Mucosa of stomach (tissue), 1 donor: ENCODE results near the gene UBE2J2.

Source experiments
- H3K27me3 ChIP-seq: one replicate; pipeline ENCODE4 v1.7.0; 2013; ENCODE audit warnings: mild to moderate bottlenecking, low read length; ENCODE audit not compliant: control insufficient read depth, insufficient read depth
- H3K36me3 ChIP-seq: one replicate; pipeline ENCODE4 v1.7.0; 2013; ENCODE audit warnings: low read length; ENCODE audit not compliant: control insufficient read depth, insufficient read depth
- H3K4me1 ChIP-seq: one replicate; pipeline ENCODE4 v1.7.0; 2013; ENCODE audit warnings: mild to moderate bottlenecking, low read length; ENCODE audit not compliant: control insufficient read depth, insufficient read depth
- H3K4me3 ChIP-seq: one replicate; pipeline ENCODE4 v1.7.0; 2013; ENCODE audit warnings: low read length
- H3K9ac ChIP-seq: one replicate; pipeline ENCODE4 v1.7.0; 2013; ENCODE audit warnings: mild to moderate bottlenecking, low read length, moderate library complexity
- H3K9me3 ChIP-seq: one replicate; pipeline ENCODE4 v1.7.0; 2013; ENCODE audit warnings: mild to moderate bottlenecking, low read length, moderate library complexity; ENCODE audit not compliant: control insufficient read depth
- donor health status: Pancreatic carcinoma.

UBE2J2 gene

DNA sequence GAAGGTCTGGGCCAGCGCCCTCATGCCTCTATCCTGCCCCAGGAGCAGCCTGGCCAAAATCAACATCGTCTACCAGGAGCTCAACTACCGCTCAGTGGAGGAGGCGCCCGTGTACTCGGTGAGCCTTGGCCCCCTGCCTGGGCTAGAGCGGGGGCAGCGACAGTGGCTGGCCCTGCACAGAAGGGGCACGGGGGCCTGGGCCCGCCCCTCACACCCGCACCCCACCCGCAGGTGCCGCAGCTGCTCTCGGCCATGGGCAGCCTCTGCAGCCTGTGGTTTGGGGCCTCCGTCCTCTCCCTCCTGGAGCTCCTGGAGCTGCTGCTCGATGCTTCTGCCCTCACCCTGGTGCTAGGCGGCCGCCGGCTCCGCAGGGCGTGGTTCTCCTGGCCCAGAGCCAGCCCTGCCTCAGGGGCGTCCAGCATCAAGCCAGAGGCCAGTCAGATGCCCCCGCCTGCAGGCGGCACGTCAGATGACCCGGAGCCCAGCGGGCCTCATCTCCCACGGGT is 17.4 kb upstream of the UBE2J2 start:
- no peaks in the 10 kb centered on the region for H3K36me3 ChIP-seq
- H3K27me3 ChIP-seq: peaks cover 12% of the 10 kb centered on the region
- peaks cover 21% of the 10 kb centered on the region for H3K4me1 ChIP-seq
- H3K9ac ChIP-seq: peak overlapping the region; percentile 34
- H3K4me3 ChIP-seq: no peak overlapping the region
- H3K9me3 ChIP-seq: no peaks in the 10 kb centered on the region

DNA sequence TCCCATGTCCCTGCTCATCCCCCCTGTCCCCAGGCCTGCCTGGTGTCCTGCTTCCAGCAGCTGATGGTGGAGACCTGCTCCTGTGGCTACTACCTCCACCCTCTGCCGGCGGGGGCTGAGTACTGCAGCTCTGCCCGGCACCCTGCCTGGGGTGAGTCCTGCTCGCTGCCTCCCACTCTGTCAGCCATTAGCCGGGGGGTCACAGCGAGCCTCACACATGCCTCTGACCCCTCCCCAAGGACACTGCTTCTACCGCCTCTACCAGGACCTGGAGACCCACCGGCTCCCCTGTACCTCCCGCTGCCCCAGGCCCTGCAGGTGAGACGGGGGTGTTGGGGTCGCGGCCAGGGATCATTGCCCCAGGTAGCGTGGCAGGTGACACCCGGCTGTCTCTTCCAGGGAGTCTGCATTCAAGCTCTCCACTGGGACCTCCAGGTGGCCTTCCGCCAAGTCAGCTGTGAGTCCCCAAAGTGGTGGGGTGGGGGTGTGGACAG is 16.6 kb upstream of the UBE2J2 start:
- Histone ChIP-seq H3K27me3 (peaks cover 18% of the 10 kb centered on the region), H3K4me3 (no peak overlapping the region), H3K9me3 (no peaks in the 10 kb centered on the region), H3K9ac (no peak overlapping the region), H3K4me1 (peaks cover 29% of the 10 kb centered on the region), H3K36me3 (no peaks in the 10 kb centered on the region)

DNA sequence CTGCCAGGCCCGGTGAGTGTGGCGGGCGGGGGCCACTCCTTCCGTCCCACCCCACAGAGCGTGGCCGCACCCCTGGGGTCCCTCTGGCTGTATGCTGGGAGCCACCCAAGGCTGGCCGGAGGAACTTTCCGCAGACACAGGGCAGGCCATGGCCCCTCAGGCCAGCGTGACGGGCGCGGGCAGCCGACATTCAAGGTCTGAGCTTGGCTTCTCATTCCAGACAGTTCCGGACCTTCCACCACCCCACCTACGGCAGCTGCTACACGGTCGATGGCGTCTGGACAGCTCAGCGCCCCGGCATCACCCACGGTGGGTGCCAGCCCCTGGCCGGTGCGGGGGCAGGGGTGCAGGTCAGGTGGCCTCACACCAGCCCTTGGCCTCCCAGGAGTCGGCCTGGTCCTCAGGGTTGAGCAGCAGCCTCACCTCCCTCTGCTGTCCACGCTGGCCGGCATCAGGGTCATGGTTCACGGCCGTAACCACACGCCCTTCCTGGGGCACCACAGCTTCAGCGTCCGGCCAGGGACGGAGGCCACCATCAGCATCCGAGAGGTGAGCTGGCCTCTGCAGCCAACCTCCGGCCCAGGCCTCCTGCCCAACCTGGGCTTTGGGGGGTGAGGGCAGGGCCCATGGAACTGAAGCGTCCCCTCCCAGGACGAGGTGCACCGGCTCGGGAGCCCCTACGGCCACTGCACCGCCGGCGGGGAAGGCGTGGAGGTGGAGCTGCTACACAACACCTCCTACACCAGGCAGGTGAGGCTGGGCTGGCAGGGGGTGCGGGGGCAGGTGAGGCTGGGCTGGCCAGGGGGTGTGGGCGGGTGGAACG is 13.8 kb upstream of the UBE2J2 start:
- Histone ChIP-seq H3K27me3 (peaks cover 18% of the 10 kb centered on the region), H3K4me1 (peaks cover 41% of the 10 kb centered on the region), H3K9ac (no peak overlapping the region), H3K9me3 (no peaks in the 10 kb centered on the region), H3K4me3 (no peak overlapping the region), H3K36me3 (no peaks in the 10 kb centered on the region)

DNA sequence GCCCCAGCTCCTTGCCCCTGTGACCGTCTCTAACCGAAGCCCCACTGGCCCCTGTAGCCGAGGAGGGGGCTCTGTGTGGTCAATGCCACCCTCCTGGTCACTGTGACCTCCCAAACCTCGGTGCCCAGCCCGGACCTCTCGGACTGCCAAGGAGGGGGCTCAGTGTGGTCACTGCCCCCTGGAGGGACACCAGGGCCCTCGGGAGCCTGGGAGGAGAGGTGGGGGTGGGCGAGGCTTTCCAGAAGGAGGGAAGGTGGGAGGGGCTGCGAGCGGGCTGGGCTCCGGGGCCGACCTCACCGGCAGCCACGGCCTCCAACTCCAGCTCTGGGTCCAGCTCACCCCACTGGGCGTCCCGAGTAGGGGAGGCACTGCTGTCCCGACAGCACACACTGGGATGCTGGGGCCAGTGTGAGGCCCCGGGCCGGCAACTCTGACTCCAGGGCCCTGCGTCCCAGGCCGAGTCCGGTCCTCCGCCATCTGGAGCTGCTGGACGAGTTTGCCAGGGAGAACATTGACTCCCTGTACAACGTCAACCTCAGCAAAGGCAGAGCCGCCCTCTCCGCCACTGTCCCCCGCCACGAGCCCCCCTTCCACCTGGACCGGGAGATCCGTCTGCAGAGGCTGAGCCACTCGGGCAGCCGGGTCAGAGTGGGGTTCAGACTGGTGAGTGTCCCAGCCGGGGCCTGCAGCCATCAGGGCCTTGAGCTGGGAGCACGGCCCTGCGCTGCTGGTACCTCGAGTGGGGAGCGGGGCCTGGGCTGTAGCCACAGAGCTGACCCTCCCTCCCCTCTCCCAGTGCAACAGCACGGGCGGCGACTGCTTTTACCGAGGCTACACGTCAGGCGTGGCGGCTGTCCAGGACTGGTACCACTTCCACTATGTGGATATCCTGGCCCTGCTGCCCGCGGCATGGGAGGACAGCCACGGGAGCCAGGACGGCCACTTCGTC is 12.9 kb upstream of the UBE2J2 start:
- no peaks in the 10 kb centered on the region for H3K36me3 ChIP-seq
- no peaks in the 10 kb centered on the region for H3K9me3 ChIP-seq
- peaks cover 44% of the 10 kb centered on the region for H3K4me1 ChIP-seq
- H3K4me3 ChIP-seq: no peak overlapping the region
- peaks cover 17% of the 10 kb centered on the region for H3K27me3 ChIP-seq
- no peak overlapping the region for H3K9ac ChIP-seq

DNA sequence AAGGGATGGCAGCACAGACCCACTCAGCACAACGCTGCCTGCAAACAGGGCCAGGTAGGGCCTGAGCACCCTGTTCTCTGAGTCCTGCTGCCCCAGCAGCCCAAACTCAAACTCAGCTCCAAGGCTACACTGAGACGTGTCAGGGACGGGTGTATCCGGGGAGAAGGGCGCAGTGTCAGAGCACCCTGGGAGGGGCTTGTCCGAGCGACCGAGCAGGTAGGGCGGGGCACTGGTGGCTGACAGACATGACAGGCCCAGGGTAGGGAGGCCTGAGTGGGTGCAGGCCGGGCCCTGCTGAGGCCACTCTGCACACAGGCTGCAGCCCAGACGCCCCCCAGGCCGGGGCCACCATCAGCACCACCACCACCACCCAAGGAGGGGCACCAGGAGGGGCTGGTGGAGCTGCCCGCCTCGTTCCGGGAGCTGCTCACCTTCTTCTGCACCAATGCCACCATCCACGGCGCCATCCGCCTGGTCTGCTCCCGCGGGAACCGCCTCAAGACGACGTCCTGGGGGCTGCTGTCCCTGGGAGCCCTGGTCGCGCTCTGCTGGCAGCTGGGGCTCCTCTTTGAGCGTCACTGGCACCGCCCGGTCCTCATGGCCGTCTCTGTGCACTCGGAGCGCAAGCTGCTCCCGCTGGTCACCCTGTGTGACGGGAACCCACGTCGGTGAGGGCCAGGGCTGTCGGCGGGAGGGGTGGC is 12.1 kb upstream of the UBE2J2 start:
- Histone ChIP-seq H3K9me3 (no peaks in the 10 kb centered on the region), H3K4me3 (no peak overlapping the region), H3K9ac (no peak overlapping the region), H3K27me3 (peaks cover 13% of the 10 kb centered on the region), H3K4me1 (peaks cover 41% of the 10 kb centered on the region), H3K36me3 (no peaks in the 10 kb centered on the region)

DNA sequence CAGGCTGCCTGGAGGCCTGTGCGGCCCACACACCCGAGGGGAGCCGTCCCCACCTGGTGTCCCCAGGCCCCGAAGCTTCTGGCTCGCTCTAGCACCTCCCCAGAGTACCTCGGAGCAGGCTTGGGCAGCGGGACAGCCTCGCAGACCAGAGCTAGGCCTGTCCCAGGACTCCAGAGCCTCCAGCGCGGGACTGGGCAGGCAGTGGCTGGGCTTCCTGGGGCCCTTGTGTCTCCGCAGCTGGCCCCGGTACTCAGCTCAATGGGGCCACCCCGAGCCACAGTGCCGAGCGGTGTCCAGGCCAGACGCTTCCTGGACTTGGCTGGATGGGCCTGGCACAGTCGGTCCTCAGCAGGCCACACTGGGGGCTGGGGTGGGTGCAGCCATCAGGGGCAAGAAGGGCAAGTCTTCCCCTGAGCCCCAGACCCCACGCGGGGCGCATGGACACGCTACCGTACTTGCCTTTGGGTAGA is 11.5 kb upstream of the UBE2J2 start:
- no peak overlapping the region for H3K4me3 ChIP-seq
- H3K27me3 ChIP-seq: peaks cover 13% of the 10 kb centered on the region
- peaks cover 35% of the 10 kb centered on the region for H3K4me1 ChIP-seq
- no peak overlapping the region for H3K9ac ChIP-seq
- H3K9me3 ChIP-seq: no peaks in the 10 kb centered on the region
- H3K36me3 ChIP-seq: no peaks in the 10 kb centered on the region

DNA sequence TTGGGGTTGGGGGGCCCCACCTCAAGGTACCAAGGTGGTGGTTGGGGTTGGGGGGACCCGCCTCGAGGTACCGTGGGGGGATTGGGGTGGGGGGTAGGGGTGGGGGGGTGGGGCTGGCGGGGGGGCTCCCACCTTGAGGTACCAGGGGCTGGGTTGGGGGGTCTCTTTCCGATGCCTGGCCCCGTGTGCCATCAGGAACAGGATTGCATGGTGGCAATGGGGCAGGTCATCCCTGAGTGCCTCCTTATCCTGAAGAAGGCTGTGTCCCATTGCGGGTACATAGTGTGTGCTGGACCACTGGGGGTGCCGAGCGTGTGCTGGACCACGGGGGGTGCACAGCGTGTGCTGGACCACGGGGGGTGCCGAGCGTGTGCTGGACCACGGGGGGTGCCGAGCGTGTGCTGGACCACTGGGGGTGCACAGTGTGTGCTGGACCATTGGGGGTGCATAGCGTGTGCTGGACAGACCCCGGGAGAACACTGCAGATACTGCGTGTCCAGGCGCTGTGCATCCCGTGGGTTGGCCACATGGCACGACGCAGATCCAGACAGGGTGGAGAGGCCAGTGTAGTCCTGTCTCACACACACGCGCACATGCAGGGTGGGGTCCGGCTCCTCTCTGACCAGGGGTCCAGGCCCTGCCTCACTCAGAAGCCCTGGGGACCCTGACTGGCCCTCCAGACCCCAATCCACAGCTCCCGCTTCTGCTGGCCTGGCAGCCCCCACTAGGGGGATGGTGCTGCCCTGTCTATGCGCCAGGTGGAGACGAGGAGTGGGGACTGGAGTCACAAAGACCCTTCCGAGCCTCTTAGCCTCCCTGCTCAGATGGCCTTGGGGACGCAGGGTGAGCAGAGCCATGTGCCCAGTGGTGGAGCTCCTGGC is 10.8 kb upstream of the UBE2J2 start:
- Histone ChIP-seq H3K9ac (no peak overlapping the region), H3K4me3 (no peak overlapping the region), H3K27me3 (peaks cover 13% of the 10 kb centered on the region), H3K4me1 (peaks cover 35% of the 10 kb centered on the region), H3K9me3 (no peaks in the 10 kb centered on the region), H3K36me3 (no peaks in the 10 kb centered on the region)

DNA sequence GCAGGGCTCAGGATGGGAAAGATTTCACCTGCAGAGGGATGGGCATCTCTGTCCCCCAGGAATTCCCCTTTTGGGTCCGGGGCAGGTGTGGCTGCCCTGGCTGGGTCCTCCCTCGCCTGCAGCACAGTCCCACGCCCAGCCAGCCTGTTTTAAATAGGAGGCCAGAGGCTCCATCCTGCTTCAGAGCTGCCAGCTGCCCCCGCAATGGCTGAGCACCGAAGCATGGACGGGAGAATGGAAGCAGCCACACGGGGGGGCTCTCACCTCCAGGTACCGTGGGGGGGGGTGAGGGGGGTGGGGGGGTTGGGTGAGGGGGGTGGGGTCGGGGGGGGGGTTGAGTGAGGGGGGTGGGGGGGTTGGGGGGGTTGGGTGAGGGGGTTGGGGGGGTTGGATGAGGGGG is 10.2 kb upstream of the UBE2J2 start:
- no peaks in the 10 kb centered on the region for H3K9me3 ChIP-seq
- peaks cover 13% of the 10 kb centered on the region for H3K27me3 ChIP-seq
- H3K4me3 ChIP-seq: no peak overlapping the region
- peaks cover 35% of the 10 kb centered on the region for H3K4me1 ChIP-seq
- H3K9ac ChIP-seq: no peak overlapping the region
- H3K36me3 ChIP-seq: no peaks in the 10 kb centered on the region

DNA sequence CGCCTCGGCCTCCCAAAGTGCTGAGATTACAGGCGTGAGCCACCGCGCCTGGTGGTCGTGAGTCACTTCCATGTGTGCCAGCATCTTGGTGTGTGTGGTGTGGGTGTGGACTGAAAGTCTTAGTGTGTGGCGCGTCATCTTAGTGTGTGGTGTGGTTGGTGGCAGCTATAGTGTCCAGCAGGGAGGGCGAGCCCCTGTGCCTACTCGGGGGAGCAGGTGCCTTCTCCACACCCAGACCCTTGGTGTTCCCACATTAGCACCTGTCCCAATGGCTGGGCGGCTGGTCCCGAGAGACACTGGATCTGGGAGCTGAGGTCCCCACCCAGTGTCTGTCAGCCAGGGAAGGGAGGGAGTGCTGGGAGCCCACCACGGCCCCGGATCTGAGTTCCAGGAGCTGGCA is 9.3 kb upstream of the UBE2J2 start:
- no peak overlapping the region for H3K4me3 ChIP-seq
- no peaks in the 10 kb centered on the region for H3K36me3 ChIP-seq
- no peak overlapping the region for H3K9ac ChIP-seq

DNA sequence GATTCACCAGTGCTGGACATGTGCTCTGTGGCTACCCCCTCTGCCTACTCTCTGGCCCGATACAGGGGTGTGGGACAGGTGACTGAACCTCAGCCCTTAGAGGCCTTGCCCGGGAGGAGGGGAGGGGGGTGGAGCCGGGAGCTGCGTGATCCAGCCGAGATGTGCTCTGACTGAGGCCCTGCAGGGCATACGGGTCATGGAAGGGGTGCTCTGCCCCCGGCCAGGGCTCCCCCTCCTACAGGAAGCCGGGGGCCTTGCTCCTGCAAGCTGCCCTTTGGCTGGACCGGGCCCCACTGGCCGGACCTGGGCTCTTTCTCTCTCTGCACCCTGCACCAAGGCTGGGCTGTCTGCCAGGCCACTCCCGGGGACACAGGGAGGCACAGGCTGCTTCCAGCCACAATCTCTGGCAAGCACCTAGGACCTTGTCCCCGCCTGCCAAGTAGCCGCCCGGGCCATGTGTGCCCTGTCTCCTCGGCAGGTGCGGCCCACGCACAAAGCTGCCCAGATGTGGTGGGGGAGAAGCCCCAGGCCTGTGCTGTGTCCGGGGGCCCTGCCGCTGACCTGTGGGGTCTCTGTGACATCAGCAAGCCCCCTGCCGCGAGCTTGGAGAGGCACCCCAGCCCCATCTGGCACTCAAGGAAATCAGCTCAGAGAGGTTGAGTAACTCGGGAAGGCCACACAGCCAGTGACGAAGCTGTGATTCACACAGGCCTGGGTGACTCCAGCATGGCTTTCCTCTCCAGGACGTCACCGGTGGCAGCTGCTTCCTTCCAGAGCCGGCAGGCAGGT is 8.1 kb upstream of the UBE2J2 start:
- Histone ChIP-seq H3K9me3 (no peaks in the 10 kb centered on the region), H3K9ac (peak overlapping the region; percentile 33), H3K4me1 (peaks cover 35% of the 10 kb centered on the region), H3K27me3 (peaks cover 6% of the 10 kb centered on the region), H3K4me3 (no peak overlapping the region), H3K36me3 (no peaks in the 10 kb centered on the region)

More for the DNA sequence above, 9.3 kb upstream of the UBE2J2 start:
- Histone ChIP-seq H3K4me1 (peaks cover 35% of the 10 kb centered on the region), H3K27me3 (peaks cover 13% of the 10 kb centered on the region), H3K9me3 (no peaks in the 10 kb centered on the region)
